ENCODE results near the gene ESPL1. TPM values are rescaled to one million over a fixed set of nuclear protein-coding genes. Genes with fewer than 3 reads are reported as not detected.

ESPL1 gene
- total and polyA plus RNA-seq, 2 of the 13 experiments (the other 11 are each of a cell fraction or from before 2014, with no cell fraction given), result 5.8 to 11.5 TPM

DNA sequence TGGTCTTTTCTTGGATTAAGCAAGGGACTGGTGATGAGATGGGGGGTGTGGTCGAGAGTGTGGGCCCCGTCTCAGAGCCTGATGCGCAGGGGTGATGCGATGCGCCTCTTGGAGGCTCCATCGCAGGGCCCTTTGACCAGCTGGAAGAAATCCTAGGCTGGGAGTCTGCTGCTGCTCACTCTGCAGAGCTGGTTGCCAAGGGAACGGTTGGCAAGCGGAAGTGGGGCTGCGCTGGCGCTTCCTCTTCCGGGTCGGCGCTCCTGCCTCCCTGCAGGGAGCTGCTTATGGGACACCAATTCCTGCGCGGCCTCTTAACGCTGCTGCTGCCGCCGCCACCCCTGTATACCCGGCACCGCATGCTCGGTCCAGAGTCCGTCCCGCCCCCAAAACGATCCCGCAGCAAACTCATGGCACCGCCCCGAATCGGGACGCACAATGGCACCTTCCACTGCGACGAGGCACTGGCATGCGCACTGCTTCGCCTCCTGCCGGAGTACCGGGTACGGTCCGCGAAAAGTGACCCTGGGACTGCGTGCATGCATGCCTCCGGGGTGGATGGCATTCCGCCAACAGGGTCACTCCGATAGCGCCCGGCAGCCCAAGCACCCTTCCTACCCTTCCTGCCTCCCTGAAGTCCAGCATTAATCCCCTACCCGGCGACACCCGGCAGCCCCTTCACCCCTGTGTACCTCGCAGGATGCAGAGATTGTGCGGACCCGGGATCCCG lies 31.5 kb downstream of the ESPL1 start, which contains the start of gene MYG1 (continued):
- TF ChIP-seq ZMYM2 (CRISPR knock-in tag; IDR thresholded peaks at IDR 0.05), result 0 out of 2 replicates have a peak, but pooled peaks have one; percentile 63
- no peak for TF ChIP-seq SP4 (CRISPR knock-in tag; IDR thresholded peaks at IDR 0.05)
- TF ChIP-seq, protein P1, sequence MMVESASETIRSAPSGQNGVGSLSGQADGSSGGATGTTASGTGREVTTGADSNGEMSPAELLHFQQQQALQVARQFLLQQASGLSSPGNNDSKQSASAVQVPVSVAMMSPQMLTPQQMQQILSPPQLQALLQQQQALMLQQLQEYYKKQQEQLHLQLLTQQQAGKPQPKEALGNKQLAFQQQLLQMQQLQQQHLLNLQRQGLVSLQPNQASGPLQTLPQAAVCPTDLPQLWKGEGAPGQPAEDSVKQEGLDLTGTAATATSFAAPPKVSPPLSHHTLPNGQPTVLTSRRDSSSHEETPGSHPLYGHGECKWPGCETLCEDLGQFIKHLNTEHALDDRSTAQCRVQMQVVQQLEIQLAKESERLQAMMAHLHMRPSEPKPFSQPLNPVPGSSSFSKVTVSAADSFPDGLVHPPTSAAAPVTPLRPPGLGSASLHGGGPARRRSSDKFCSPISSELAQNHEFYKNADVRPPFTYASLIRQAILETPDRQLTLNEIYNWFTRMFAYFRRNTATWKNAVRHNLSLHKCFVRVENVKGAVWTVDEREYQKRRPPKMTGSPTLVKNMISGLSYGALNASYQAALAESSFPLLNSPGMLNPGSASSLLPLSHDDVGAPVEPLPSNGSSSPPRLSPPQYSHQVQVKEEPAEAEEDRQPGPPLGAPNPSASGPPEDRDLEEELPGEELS (CRISPR knock-in tag; IDR thresholded peaks at IDR 0.05), result no peak; the same call in none of the 2 replicates
- TF ChIP-seq HNRNPK (IDR thresholded peaks at IDR 0.05; ENCODE audit: low read depth, low read length, poor library complexity, severe bottlenecking), result peak; percentile 51
- 0 out of 2 replicates have a peak, but pooled peaks have one; percentile 70 for TF ChIP-seq ZBTB1 (CRISPR knock-in tag; IDR thresholded peaks at IDR 0.05; ENCODE audit: borderline replicate concordance)
- TF ChIP-seq, protein P2, sequence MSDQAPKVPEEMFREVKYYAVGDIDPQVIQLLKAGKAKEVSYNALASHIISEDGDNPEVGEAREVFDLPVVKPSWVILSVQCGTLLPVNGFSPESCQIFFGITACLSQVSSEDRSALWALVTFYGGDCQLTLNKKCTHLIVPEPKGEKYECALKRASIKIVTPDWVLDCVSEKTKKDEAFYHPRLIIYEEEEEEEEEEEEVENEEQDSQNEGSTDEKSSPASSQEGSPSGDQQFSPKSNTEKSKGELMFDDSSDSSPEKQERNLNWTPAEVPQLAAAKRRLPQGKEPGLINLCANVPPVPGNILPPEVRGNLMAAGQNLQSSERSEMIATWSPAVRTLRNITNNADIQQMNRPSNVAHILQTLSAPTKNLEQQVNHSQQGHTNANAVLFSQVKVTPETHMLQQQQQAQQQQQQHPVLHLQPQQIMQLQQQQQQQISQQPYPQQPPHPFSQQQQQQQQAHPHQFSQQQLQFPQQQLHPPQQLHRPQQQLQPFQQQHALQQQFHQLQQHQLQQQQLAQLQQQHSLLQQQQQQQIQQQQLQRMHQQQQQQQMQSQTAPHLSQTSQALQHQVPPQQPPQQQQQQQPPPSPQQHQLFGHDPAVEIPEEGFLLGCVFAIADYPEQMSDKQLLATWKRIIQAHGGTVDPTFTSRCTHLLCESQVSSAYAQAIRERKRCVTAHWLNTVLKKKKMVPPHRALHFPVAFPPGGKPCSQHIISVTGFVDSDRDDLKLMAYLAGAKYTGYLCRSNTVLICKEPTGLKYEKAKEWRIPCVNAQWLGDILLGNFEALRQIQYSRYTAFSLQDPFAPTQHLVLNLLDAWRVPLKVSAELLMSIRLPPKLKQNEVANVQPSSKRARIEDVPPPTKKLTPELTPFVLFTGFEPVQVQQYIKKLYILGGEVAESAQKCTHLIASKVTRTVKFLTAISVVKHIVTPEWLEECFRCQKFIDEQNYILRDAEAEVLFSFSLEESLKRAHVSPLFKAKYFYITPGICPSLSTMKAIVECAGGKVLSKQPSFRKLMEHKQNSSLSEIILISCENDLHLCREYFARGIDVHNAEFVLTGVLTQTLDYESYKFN (CRISPR knock-in tag; conservative IDR thresholded peaks at IDR 0.05), result peak; percentile 60
- TF ChIP-seq PRMT3 (CRISPR knock-in tag; IDR thresholded peaks at IDR 0.05; ENCODE audit: borderline replicate concordance, low read depth), result no peak; the same call in 1 of the 2 replicates
- TF ChIP-seq ZNF7 (CRISPR knock-in tag; IDR thresholded peaks at IDR 0.05), result peak; percentile 98
- TF ChIP-seq ZNF75D (CRISPR knock-in tag; IDR thresholded peaks at IDR 0.05; ENCODE audit: borderline replicate concordance), result no peak
- TF ChIP-seq ZFP1 (CRISPR knock-in tag; IDR thresholded peaks at IDR 0.05), result 0 out of 2 replicates have a peak, but pooled peaks have one; percentile 49
- TF ChIP-seq SSRP1 (CRISPR knock-in tag; IDR thresholded peaks at IDR 0.05), result peak; percentile 93
- TF ChIP-seq ZNF121 (CRISPR knock-in tag; IDR thresholded peaks at IDR 0.05), result no peak
- no peak for TF ChIP-seq SMARCC2 (IDR thresholded peaks at IDR 0.05)
- TF ChIP-seq LCORL (IDR thresholded peaks at IDR 0.05), result no peak
- TF ChIP-seq LCORL (CRISPR knock-in tag; IDR thresholded peaks at IDR 0.05), result peak; percentile 82
- TF ChIP-seq CENPT (CRISPR knock-in tag; IDR thresholded peaks at IDR 0.05; ENCODE audit: low read depth), result no peak
- peak; percentile 82; the same call in 1 of the 2 replicates for TF ChIP-seq SIN3A (IDR thresholded peaks at IDR 0.05; ENCODE audit: borderline replicate concordance, low read depth, low read length)
- no peak for TF ChIP-seq TCF7 (IDR thresholded peaks at IDR 0.05; ENCODE audit: low read depth)
- TF ChIP-seq SMAD3 (CRISPR knock-in tag; IDR thresholded peaks at IDR 0.05), result peak; percentile 78; the same call in 1 of the 2 replicates
- TF ChIP-seq NFE2L2 (IDR thresholded peaks at IDR 0.05; ENCODE audit: low read length), result no peak
- TF ChIP-seq KDM5B (CRISPR knock-in tag; IDR thresholded peaks at IDR 0.05; ENCODE audit: borderline replicate concordance), result peak; percentile 97
- TF ChIP-seq TSC22D2 (CRISPR knock-in tag; IDR thresholded peaks at IDR 0.05; ENCODE audit: borderline replicate concordance), result no peak

Data from HepG2 (cell line).